ENCODE data around the gene BANF2.

GRCh38 chr20:17701826-17702225 is 2.1 kb downstream of the BANF2 start:
- TF ChIP-seq, protein P1, sequence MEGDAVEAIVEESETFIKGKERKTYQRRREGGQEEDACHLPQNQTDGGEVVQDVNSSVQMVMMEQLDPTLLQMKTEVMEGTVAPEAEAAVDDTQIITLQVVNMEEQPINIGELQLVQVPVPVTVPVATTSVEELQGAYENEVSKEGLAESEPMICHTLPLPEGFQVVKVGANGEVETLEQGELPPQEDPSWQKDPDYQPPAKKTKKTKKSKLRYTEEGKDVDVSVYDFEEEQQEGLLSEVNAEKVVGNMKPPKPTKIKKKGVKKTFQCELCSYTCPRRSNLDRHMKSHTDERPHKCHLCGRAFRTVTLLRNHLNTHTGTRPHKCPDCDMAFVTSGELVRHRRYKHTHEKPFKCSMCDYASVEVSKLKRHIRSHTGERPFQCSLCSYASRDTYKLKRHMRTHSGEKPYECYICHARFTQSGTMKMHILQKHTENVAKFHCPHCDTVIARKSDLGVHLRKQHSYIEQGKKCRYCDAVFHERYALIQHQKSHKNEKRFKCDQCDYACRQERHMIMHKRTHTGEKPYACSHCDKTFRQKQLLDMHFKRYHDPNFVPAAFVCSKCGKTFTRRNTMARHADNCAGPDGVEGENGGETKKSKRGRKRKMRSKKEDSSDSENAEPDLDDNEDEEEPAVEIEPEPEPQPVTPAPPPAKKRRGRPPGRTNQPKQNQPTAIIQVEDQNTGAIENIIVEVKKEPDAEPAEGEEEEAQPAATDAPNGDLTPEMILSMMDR (IDR thresholded peaks at IDR 0.05) = no peak
- TF ChIP-seq POLR2A (IDR thresholded peaks at IDR 0.05) (no peak), POLR2AphosphoS5 (IDR thresholded peaks at IDR 0.05) (no peak), EP300 (IDR thresholded peaks at IDR 0.05) (no peak)

Measured in suprapubic skin (tissue), 4 donors.